ENCODE data around the gene CRIP1.

CRIP1 gene

DNA sequence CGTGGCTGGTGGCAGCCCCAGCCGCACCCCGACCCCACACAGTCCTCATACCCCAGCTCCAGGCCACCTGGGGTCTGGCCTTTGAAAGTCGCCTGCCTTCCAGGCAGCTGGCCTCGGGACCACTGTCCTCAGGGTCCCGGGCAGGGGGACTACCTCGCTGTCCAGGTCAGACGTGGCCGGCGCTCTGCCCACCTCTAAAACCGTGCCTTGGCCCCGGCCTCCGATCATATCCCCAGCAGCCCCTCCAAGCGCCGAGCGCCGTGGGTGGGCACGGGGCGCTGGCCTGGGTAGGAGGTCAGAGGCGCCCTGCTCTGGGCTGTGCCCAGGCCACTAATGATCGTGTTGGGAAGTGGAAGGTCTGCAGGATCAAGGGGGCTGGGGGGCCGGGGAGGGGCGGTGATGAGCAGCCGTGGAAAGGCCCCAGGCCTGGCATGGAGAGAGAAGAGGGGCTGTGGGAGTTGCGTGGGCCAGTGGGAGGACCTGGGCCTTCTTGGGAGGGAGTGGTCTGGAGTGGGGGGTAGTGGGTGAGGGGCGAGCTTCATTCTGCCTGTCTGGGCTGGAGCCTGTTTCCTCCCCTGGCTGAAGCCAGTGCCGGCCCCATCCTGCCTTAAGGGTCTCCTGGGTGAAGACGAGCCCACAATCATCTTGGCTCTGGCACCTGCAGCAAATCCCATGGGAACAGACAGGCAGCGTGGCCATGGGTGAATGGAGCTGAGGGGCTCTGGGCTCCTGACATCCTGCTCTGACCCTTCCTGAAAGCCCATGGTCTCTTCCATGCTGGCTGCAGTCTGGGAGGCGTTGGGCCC lies 44.6 kb downstream of the CRIP1 start:
- Histone ChIP-seq H3K9me3 (ENCODE audit: insufficient read depth, low read length) (no peaks in the 10 kb centered on the region), H3F3A (ENCODE audit: insufficient read depth) (no peaks in the 10 kb centered on the region), H3K27me3 (ENCODE audit: low read length) (0 out of 2 replicates have a peak, but pooled peaks cover 2% of the 10 kb centered on the region), H3K4me2 (ENCODE audit: low read depth, low read length, poor library complexity, severe bottlenecking) (no peak overlapping the region), H2AFZ (ENCODE audit: low read depth, low read length, severe bottlenecking) (no peak overlapping the region), H3K9me2 (replicated peaks; ENCODE audit: insufficient read depth, low read length) (no peaks in the 10 kb centered on the region), H3K27ac (ENCODE audit: low read depth, low read length) (no peak overlapping the region), H3K79me2 (ENCODE audit: insufficient read depth, low read length) (no peaks in the 10 kb centered on the region), H3K4me3 (ENCODE audit: insufficient read depth, low read length, poor library complexity, severe bottlenecking) (no peak overlapping the region), H3K9ac (ENCODE audit: low read length) (no peak overlapping the region), H3K36me3 (ENCODE audit: low read length) (no peaks in the 10 kb centered on the region), H4K20me1 (ENCODE audit: low read depth, low read length) (no peaks in the 10 kb centered on the region)
- TF ChIP-seq, protein P1, sequence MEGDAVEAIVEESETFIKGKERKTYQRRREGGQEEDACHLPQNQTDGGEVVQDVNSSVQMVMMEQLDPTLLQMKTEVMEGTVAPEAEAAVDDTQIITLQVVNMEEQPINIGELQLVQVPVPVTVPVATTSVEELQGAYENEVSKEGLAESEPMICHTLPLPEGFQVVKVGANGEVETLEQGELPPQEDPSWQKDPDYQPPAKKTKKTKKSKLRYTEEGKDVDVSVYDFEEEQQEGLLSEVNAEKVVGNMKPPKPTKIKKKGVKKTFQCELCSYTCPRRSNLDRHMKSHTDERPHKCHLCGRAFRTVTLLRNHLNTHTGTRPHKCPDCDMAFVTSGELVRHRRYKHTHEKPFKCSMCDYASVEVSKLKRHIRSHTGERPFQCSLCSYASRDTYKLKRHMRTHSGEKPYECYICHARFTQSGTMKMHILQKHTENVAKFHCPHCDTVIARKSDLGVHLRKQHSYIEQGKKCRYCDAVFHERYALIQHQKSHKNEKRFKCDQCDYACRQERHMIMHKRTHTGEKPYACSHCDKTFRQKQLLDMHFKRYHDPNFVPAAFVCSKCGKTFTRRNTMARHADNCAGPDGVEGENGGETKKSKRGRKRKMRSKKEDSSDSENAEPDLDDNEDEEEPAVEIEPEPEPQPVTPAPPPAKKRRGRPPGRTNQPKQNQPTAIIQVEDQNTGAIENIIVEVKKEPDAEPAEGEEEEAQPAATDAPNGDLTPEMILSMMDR (IDR thresholded peaks at IDR 0.05; ENCODE audit: insufficient read depth, low read length, poor library complexity, severe bottlenecking) = no peak
- TF ChIP-seq EZH2phosphoT487 (conservative IDR thresholded peaks at IDR 0.05; ENCODE audit: low read length) = no peak

DNA sequence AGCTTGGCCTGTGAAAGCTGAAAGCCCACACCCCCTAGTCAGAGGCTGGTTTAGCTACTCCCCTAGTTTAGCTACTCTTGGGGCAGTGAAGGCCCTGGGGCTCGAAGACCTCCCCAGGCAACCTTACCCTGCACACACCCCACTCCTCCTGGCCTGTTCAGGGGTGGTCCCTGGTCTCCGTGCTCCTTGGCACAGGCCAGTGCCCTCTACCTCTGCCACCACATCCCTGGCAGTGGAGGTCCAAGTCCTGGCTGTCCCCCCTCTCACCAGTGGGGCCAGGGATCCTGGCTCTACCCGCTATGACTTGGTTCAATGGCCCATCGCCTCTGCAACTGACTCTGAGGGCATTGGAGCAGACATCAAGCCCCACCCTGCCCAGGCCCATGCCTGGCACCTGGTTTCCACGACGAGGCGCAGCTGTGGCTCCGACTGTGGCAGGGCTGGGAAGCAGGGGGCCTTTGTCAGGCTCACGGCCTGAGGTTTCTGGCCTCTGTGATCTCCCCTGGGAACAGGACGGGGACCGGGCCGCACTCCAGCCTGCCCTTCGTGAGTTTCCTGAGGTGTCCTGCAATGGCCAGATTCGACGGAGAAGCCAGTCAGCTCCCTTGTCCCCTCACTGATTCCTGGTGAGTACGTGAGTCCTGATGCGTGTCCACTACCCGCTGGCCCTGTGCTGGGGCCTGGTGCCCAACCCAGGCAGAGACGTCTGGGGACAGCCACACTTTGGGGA lies 45.4 kb downstream of the CRIP1 start:
- H3K4me3 ChIP-seq (ENCODE audit: insufficient read depth, low read length, poor library complexity, severe bottlenecking) = no peak overlapping the region
- no peaks in the 10 kb centered on the region for H3F3A ChIP-seq (ENCODE audit: insufficient read depth)
- H3K27me3 ChIP-seq (ENCODE audit: low read length) = 0 out of 2 replicates have a peak, but pooled peaks cover 2% of the 10 kb centered on the region
- H3K9me2 ChIP-seq (replicated peaks; ENCODE audit: insufficient read depth, low read length) = no peaks in the 10 kb centered on the region
- H3K9ac ChIP-seq (ENCODE audit: low read length) = no peak overlapping the region
- no peak for TF ChIP-seq EZH2phosphoT487 (conservative IDR thresholded peaks at IDR 0.05; ENCODE audit: low read length)
- TF ChIP-seq, protein P1 (IDR thresholded peaks at IDR 0.05; ENCODE audit: insufficient read depth, low read length, poor library complexity, severe bottlenecking) = no peak
- H3K79me2 ChIP-seq (ENCODE audit: insufficient read depth, low read length) = no peaks in the 10 kb centered on the region
- H2AFZ ChIP-seq (ENCODE audit: low read depth, low read length, severe bottlenecking) = no peak overlapping the region
- H3K4me2 ChIP-seq (ENCODE audit: low read depth, low read length, poor library complexity, severe bottlenecking) = no peak overlapping the region
- no peaks in the 10 kb centered on the region for H4K20me1 ChIP-seq (ENCODE audit: low read depth, low read length)
- no peaks in the 10 kb centered on the region for H3K36me3 ChIP-seq (ENCODE audit: low read length)
- H3K27ac ChIP-seq (ENCODE audit: low read depth, low read length) = no peak overlapping the region
- no peaks in the 10 kb centered on the region for H3K9me3 ChIP-seq (ENCODE audit: insufficient read depth, low read length)

DNA sequence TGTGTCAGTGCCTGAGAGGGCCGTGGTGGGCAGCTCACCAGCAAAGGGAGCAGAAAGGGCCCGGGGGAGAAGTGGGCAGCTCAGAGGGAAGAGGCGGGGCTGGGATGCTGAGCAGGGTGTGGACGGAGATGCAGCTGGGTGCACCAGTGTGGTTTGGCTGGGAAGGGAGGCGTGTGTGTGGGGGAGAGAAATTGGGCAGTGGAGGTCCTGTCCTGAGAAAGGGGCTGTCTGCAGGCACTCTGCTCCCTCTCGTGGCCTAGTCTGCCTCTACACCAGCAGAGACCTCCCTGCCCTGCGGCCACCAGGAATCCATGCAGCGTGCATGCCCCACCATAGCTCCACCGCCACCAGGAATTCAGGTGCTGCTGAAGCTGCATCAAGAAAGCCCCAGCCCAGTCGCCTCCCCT lies 46.1 kb downstream of the CRIP1 start:
- TF ChIP-seq EZH2phosphoT487 (conservative IDR thresholded peaks at IDR 0.05; ENCODE audit: low read length) = no peak
- TF ChIP-seq, protein P1 (IDR thresholded peaks at IDR 0.05; ENCODE audit: insufficient read depth, low read length, poor library complexity, severe bottlenecking) = peak; percentile 50
- H4K20me1 ChIP-seq (ENCODE audit: low read depth, low read length) = no peaks in the 10 kb centered on the region
- no peaks in the 10 kb centered on the region for H3K9me3 ChIP-seq (ENCODE audit: insufficient read depth, low read length)
- no peak overlapping the region for H3K4me3 ChIP-seq (ENCODE audit: insufficient read depth, low read length, poor library complexity, severe bottlenecking)
- no peak overlapping the region for H2AFZ ChIP-seq (ENCODE audit: low read depth, low read length, severe bottlenecking)
- H3K9me2 ChIP-seq (replicated peaks; ENCODE audit: insufficient read depth, low read length) = no peaks in the 10 kb centered on the region
- H3K27ac ChIP-seq (ENCODE audit: low read depth, low read length) = no peak overlapping the region
- no peaks in the 10 kb centered on the region for H3F3A ChIP-seq (ENCODE audit: insufficient read depth)
- H3K9ac ChIP-seq (ENCODE audit: low read length) = no peak overlapping the region
- H3K36me3 ChIP-seq (ENCODE audit: low read length) = no peaks in the 10 kb centered on the region
- H3K4me2 ChIP-seq (ENCODE audit: low read depth, low read length, poor library complexity, severe bottlenecking) = no peak overlapping the region
- no peaks in the 10 kb centered on the region for H3K79me2 ChIP-seq (ENCODE audit: insufficient read depth, low read length)
- 0 out of 2 replicates have a peak, but pooled peaks cover 2% of the 10 kb centered on the region for H3K27me3 ChIP-seq (ENCODE audit: low read length)

Measured in SU-DHL-6 (cell line).